K562 (cell line): Measurements from ENCODE around the gene ARSA. TPM values are rescaled to one million over a fixed set of nuclear protein-coding genes. Genes with fewer than 3 reads are reported as not detected.
A peak's percentile ranks its signal among the peaks of the same experiment; 100 is the strongest.

Experiments
- ATF7 ChIP-seq: fragments of 450-650 bp; IDR thresholded peaks from 2 replicates; pipeline ENCODE4 v1.7.1; 2014; ENCODE audit warnings: mild to moderate bottlenecking, moderate library complexity
- CHD7 ChIP-seq: fragments of 200-600 bp; sonication (generic); IDR thresholded peaks from one replicate; pipeline ENCODE4 v1.6.1; 2012; ENCODE audit warnings: mild to moderate bottlenecking, low read depth, low read length, inconsistent platforms
- SPI1 ChIP-seq: IDR thresholded peaks from 2 replicates; pipeline ENCODE4 v1.6.1; 2011; ENCODE audit warnings: low read depth, low read length, control low read depth, borderline replicate concordance
- polyA plus RNA-seq, 8 experiments: library from polyadenylated mRNA; depleted of rRNA in 4 of 8; stranded (reverse) in 5 of 8; unstranded in 3 of 8; fragments of >200 nt; fragmentation: Nextera tagmentation in 2 of 8; fragmentation: Illumina TruSeq in 1 of 8; extraction: Ambion mirVana in 2 of 8; extraction: Trizol in 1 of 8; gene quantifications; 2 replicates each; pipeline versions ENCODE4 v1.2.1 to v1.2.3, GENCODE V29; 2011 to 2014; ENCODE audit warnings: inconsistent platforms in 1 of 8, missing spikeins in 1 of 8
- total RNA-seq, 7 experiments: library from RNA; depleted of rRNA in 6 of 7; stranded (reverse); fragments of >200 nt in 6 of 7; fragmentation: Illumina TruSeq in 2 of 7; extraction: Trizol in 2 of 7; gene quantifications; 2 replicates each; pipeline versions ENCODE4 v1.2.1 to v1.2.3, GENCODE V29; 2011 to 2021; ENCODE audit warnings: low replicate concordance in 1 of 7
- TF ChIP-seq, protein P1 (sequence below): fragments of 250-450 bp; sonication (Bioruptor Pico); IDR thresholded peaks from 2 replicates; pipeline ENCODE4 v1.4.0; 2020
- TF ChIP-seq, protein P2 (sequence below): sonication (generic); formaldehyde crosslinking; IDR thresholded peaks from 2 replicates; pipeline ENCODE4 v1.8.0; 2022; ENCODE audit warnings: mild to moderate bottlenecking, missing genetic modification reagents
- TF ChIP-seq, protein P3 (sequence below): IDR thresholded peaks from 2 replicates; pipeline ENCODE4 v1.6.1; 2011; ENCODE audit warnings: borderline replicate concordance, low read depth, mild to moderate bottlenecking, moderate library complexity, low read length; ENCODE audit not compliant: insufficient read depth, poor library complexity, severe bottlenecking

Gene ARSA
- total and polyA plus RNA-seq, 9 of the 15 experiments (the other 6 are each of a cell fraction or from before 2014, with no cell fraction given): 0.32 to 10.9 (median 1.8) TPM; not detected in 1

DNA sequence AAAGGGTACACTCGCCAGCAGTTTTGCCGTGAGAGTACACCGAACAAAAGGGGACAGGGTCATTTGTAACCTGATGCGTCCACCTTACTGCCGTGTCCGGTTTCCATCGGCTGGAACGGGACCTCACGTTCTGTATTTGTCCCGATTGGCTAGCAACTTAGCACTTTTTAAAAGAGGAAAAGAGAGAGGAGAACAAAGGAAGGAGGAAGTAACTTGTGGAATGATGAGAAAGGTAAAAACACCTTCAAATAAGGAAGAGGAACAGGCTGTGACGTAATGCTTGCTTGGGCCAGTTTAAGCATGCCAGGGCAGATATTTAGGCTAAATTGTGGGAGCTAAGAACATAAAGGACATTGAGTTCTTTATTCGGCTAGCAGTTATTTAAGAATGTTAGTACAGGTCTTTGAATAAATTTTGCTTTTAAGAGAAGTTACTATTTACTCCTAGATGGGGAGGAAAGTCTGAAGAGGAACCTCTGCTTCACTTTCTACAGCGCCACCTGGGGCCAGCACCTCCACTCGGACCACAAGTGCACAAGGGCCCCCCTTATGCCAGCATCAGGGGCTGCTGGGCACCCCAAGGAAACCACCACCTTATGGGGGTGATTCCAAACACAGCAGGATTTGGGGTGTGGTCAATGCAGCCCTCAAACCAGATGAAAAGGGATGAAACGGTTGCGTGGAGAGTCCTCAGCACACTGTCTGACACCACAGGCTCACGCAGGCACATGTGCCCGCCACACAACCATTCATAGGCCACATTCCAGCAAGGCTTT lies 5.8 kb downstream of the ARSA start (continued):
- no peak for TF ChIP-seq CHD7
- TF ChIP-seq, protein P1, sequence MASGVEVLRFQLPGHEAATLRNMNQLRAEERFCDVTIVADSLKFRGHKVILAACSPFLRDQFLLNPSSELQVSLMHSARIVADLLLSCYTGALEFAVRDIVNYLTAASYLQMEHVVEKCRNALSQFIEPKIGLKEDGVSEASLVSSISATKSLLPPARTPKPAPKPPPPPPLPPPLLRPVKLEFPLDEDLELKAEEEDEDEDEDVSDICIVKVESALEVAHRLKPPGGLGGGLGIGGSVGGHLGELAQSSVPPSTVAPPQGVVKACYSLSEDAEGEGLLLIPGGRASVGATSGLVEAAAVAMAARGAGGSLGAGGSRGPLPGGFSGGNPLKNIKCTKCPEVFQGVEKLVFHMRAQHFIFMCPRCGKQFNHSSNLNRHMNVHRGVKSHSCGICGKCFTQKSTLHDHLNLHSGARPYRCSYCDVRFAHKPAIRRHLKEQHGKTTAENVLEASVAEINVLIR (CRISPR knock-in tag): no peak
- TF ChIP-seq, protein P2, sequence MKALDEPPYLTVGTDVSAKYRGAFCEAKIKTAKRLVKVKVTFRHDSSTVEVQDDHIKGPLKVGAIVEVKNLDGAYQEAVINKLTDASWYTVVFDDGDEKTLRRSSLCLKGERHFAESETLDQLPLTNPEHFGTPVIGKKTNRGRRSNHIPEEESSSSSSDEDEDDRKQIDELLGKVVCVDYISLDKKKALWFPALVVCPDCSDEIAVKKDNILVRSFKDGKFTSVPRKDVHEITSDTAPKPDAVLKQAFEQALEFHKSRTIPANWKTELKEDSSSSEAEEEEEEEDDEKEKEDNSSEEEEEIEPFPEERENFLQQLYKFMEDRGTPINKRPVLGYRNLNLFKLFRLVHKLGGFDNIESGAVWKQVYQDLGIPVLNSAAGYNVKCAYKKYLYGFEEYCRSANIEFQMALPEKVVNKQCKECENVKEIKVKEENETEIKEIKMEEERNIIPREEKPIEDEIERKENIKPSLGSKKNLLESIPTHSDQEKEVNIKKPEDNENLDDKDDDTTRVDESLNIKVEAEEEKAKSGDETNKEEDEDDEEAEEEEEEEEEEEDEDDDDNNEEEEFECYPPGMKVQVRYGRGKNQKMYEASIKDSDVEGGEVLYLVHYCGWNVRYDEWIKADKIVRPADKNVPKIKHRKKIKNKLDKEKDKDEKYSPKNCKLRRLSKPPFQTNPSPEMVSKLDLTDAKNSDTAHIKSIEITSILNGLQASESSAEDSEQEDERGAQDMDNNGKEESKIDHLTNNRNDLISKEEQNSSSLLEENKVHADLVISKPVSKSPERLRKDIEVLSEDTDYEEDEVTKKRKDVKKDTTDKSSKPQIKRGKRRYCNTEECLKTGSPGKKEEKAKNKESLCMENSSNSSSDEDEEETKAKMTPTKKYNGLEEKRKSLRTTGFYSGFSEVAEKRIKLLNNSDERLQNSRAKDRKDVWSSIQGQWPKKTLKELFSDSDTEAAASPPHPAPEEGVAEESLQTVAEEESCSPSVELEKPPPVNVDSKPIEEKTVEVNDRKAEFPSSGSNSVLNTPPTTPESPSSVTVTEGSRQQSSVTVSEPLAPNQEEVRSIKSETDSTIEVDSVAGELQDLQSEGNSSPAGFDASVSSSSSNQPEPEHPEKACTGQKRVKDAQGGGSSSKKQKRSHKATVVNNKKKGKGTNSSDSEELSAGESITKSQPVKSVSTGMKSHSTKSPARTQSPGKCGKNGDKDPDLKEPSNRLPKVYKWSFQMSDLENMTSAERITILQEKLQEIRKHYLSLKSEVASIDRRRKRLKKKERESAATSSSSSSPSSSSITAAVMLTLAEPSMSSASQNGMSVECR (CRISPR knock-in tag): no peak
- TF ChIP-seq, protein P3, sequence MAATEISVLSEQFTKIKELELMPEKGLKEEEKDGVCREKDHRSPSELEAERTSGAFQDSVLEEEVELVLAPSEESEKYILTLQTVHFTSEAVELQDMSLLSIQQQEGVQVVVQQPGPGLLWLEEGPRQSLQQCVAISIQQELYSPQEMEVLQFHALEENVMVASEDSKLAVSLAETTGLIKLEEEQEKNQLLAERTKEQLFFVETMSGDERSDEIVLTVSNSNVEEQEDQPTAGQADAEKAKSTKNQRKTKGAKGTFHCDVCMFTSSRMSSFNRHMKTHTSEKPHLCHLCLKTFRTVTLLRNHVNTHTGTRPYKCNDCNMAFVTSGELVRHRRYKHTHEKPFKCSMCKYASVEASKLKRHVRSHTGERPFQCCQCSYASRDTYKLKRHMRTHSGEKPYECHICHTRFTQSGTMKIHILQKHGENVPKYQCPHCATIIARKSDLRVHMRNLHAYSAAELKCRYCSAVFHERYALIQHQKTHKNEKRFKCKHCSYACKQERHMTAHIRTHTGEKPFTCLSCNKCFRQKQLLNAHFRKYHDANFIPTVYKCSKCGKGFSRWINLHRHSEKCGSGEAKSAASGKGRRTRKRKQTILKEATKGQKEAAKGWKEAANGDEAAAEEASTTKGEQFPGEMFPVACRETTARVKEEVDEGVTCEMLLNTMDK: peak; percentile 39
- TF ChIP-seq ATF7: peak; percentile 53; the same call in 1 of the 2 replicates
- peak; percentile 9; the same call in 1 of the 2 replicates for TF ChIP-seq SPI1
